GM12873 (cell line): ENCODE results near the gene RBPMS2.

Source experiments
- CTCF ChIP-seq: IDR thresholded peaks from 2 replicates; pipeline ENCODE4 v1.5.1; 2012; ENCODE audit warnings: low read depth, mild to moderate bottlenecking, moderate library complexity, low read length, control low read depth; ENCODE audit not compliant: insufficient read depth; ENCODE audit errors: missing control alignments

The RBPMS2 gene

GRCh38 chr15:64749167-64749566 lies 26.2 kb downstream of the RBPMS2 start:
- TF ChIP-seq CTCF = no peak

- TF ChIP-seq CTCF = no peak
These were observed 27.1 kb downstream of the RBPMS2 start for GRCh38 chr15:64748251-64748650.

GRCh38 chr15:64747578-64747977 lies 27.8 kb downstream of the RBPMS2 start:
- no peak for TF ChIP-seq CTCF

- no peak for TF ChIP-seq CTCF
These were observed 28.5 kb downstream of the RBPMS2 start for GRCh38 chr15:64746921-64747320.

- TF ChIP-seq CTCF = no peak
These were observed 29.0 kb downstream of the RBPMS2 start for GRCh38 chr15:64746356-64746755.

GRCh38 chr15:64743691-64744090 lies 31.7 kb downstream of the RBPMS2 start:
- TF ChIP-seq CTCF = no peak

- no peak for TF ChIP-seq CTCF
These were observed 32.5 kb downstream of the RBPMS2 start for GRCh38 chr15:64742921-64743320.
